HEK293T (cell line): ENCODE results near the gene EIF1AD.

ENCODE experiments used
- ARNT ChIP-seq: fragments of 450-650 bp; IDR thresholded peaks from 2 replicates; pipeline ENCODE4 v1.6.1; 2017; ENCODE audit warnings: mild to moderate bottlenecking
- BHLHE40 ChIP-seq: fragments of 450-650 bp; IDR thresholded peaks from 2 replicates; pipeline ENCODE4 v1.6.1; 2016; ENCODE audit warnings: mild to moderate bottlenecking, moderate library complexity, borderline replicate concordance
- CTBP1 ChIP-seq: fragments of 450-650 bp; IDR thresholded peaks from 2 replicates; pipeline ENCODE4 v1.6.1; 2016; ENCODE audit warnings: borderline replicate concordance
- ELF4 ChIP-seq: fragments of 450-650 bp; IDR thresholded peaks from 2 replicates; pipeline ENCODE4 v1.6.1; 2017; ENCODE audit warnings: antibody characterized with exemption
- FOXK2 ChIP-seq: fragments of 450-650 bp; IDR thresholded peaks from 2 replicates; pipeline ENCODE4 v1.6.1; 2016; ENCODE audit warnings: mild to moderate bottlenecking
- FOXM1 ChIP-seq: fragments of 450-650 bp; IDR thresholded peaks from 2 replicates; pipeline ENCODE4 v1.6.1; 2017; ENCODE audit warnings: mild to moderate bottlenecking, borderline replicate concordance
- NFRKB ChIP-seq: fragments of 450-650 bp; IDR thresholded peaks from 2 replicates; pipeline ENCODE4 v1.6.1; 2016; ENCODE audit warnings: mild to moderate bottlenecking, moderate library complexity
- SUZ12 ChIP-seq: fragments of 450-650 bp; IDR thresholded peaks from 2 replicates; pipeline ENCODE4 v1.6.1; 2016; ENCODE audit warnings: mild to moderate bottlenecking
- TARDBP ChIP-seq: fragments of 450-650 bp; IDR thresholded peaks from 2 replicates; pipeline ENCODE4 v1.6.1; 2016
- ZNF384 ChIP-seq: fragments of 450-650 bp; IDR thresholded peaks from 2 replicates; pipeline ENCODE4 v1.6.1; 2016

DNA sequence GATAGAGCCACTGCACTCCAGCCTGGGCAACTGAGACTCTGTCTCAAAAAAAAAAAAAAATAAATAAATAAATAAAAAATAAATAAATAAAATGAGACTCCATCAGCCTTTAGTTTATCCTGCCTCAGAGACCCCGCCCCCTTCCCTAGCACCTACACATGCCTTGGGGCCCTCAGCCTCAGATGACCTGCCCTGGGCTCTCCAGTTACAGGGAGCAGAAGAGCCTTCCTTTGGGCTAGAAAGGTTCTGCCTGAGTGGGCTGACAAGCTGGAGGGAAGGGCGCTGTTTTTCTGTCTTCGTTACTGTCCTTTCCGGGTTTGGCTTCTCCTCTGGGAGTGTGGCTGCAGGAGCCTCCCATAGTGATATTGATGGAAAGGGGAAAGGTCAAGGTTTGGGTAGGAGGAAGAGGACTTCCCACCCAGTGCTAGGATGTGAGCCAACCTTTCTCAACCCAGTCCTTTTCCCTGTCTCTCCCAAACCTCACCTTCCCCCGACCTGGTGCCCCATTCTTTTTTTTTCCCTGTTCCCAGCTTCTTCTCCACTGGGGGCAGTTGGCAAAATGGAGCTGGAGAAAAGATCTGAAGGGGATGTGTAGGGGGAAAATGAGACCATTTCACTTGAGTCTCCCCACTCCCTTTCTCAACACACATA lies 48.7 kb upstream of the EIF1AD start:
- TF ChIP-seq TARDBP (no peak), FOXK2 (no peak), ARNT (no peak), CTBP1 (no peak), ZNF384 (no peak), ELF4 (no peak), FOXM1 (no peak), BHLHE40 (no peak), SUZ12 (no peak), NFRKB (no peak)
